ENCODE results near the gene NFIX. TPM values are rescaled to one million over a fixed set of nuclear protein-coding genes. Genes with fewer than 3 reads are reported as not detected.

NFIX gene
- total and polyA plus RNA-seq, 2 donors (not counting 3 experiments of a cell fraction or from before 2014, with no cell fraction given), result 9.8 to 37.7 TPM

- BruUV-seq (replicated peaks), result no TSS peak
- H3K4me2 ChIP-seq (ENCODE audit: insufficient read depth, low read length), result no peak overlapping the region
- no peak overlapping the region for H3K4me3 ChIP-seq (replicated peaks in 1 of 3; ENCODE audit: insufficient read depth in 1 of 3, low read depth in 1 of 3, low read length in 3 of 3)
Measured at GRCh38 chr19:13010038-13010991, 15.0 kb downstream of the NFIX start.

More at GRCh38 chr19:13010038-13010991, 15.0 kb downstream of the NFIX start:
- H3K9me3 ChIP-seq (replicated peaks; ENCODE audit: control insufficient read depth, insufficient read depth, low read length), result no peaks in the 10 kb centered on the region
- H3K4me1 ChIP-seq (ENCODE audit: control insufficient read depth, extremely low read depth, insufficient read depth, low read length), result no peaks in the 10 kb centered on the region
- ChIA-PET CTCF (interaction anchor here (0.7 to 1.2 kb wide), 5 partner anchors 11 to 84 kb away, joined by 3 to 5 read pairs (median 3); no protein-coding TSS in a partner anchor), POLR2A (interaction anchor here (0.5 kb wide), 1 partner anchor 907 kb away, joined by 3 read pairs; no protein-coding TSS in a partner anchor)
- H3K36me3 ChIP-seq (ENCODE audit: control insufficient read depth in 2 of 2, extremely low read depth in 1 of 2, insufficient read depth in 2 of 2, low read length in 2 of 2), result no peaks in the 10 kb centered on the region
- H3K79me2 ChIP-seq (ENCODE audit: control insufficient read depth, insufficient read depth, low read length), result no peaks in the 10 kb centered on the region
- TF ChIP-seq EZH2 (IDR thresholded peaks at IDR 0.05; ENCODE audit: borderline replicate concordance, low read depth, low read length, severe bottlenecking) (no peak), MYC (IDR thresholded peaks at IDR 0.05; ENCODE audit: low read depth, low read length) (no peak), CTCF (IDR thresholded peaks at IDR 0.05; ENCODE audit: extremely low read depth in 1 of 2, insufficient read depth in 1 of 2, low read depth in 1 of 2, low read length in 2 of 2) (no peak), JUN (IDR thresholded peaks at IDR 0.05; ENCODE audit: borderline replicate concordance, insufficient read depth, insufficient read length, low read depth) (no peak), FOS (IDR thresholded peaks at IDR 0.05; ENCODE audit: borderline replicate concordance, insufficient read depth, low read length) (no peak), POLR2AphosphoS5 (IDR thresholded peaks at IDR 0.05; ENCODE audit: insufficient read depth, low read depth, low read length) (no peak), GATA2 (IDR thresholded peaks at IDR 0.05; ENCODE audit: insufficient read depth, insufficient read length, low read depth, low read length) (no peak), POLR2A (IDR thresholded peaks at IDR 0.05; ENCODE audit: low read depth, low read length) (no peak)
- TF ChIP-seq, protein P1, sequence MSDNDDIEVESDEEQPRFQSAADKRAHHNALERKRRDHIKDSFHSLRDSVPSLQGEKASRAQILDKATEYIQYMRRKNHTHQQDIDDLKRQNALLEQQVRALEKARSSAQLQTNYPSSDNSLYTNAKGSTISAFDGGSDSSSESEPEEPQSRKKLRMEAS (IDR thresholded peaks at IDR 0.05; ENCODE audit: insufficient read depth, insufficient read length), result no peak
- FAIRE-seq, result no peak
- no peak overlapping the region for H3K9ac ChIP-seq (replicated peaks; ENCODE audit: extremely low read depth, insufficient read depth, low read length)
- intact Hi-C loops (cut with micrococcal nuclease), result no loop called here
- H3K27ac ChIP-seq (ENCODE audit: insufficient read depth, low read depth, low read length), result no peak overlapping the region
- H3K9me1 ChIP-seq (replicated peaks; ENCODE audit: control insufficient read depth, extremely low read depth, insufficient read depth, low read length), result no peaks in the 10 kb centered on the region
- peaks cover 0 to 12% of the 10 kb centered on the region in 2 experiments for H3K27me3 ChIP-seq (ENCODE audit: control insufficient read depth in 2 of 2, insufficient read depth in 2 of 2, low read length in 2 of 2)
- no peak overlapping the region for H2AFZ ChIP-seq (ENCODE audit: low read depth, low read length)
- no peak for DNase-seq (ENCODE audit: low read depth, low spot score)
- no peaks in the 10 kb centered on the region for H4K20me1 ChIP-seq (replicated peaks; ENCODE audit: control insufficient read depth, extremely low read depth, insufficient read depth, low read length)
- dilution Hi-C loops (cut with MboI; ENCODE audit: extremely low pct_ligation_motif_present, low sequenced_read_pairs), result no loop called here

All from endothelial cell of umbilical vein (primary cell).